HG03378 (cell line): ENCODE data around the gene TCEAL8.
A peak's percentile ranks its signal among the peaks of the same experiment; 100 is the strongest.

Experiments used
- ATAC-seq: cut with Tn5 transposase; IDR thresholded peaks from one replicate; pipeline ENCODE4 v1.9.1; 2021; ENCODE audit warnings: mild to moderate bottlenecking, moderate library complexity; ENCODE audit not compliant: unreplicated experiment

TCEAL8 gene

DNA sequence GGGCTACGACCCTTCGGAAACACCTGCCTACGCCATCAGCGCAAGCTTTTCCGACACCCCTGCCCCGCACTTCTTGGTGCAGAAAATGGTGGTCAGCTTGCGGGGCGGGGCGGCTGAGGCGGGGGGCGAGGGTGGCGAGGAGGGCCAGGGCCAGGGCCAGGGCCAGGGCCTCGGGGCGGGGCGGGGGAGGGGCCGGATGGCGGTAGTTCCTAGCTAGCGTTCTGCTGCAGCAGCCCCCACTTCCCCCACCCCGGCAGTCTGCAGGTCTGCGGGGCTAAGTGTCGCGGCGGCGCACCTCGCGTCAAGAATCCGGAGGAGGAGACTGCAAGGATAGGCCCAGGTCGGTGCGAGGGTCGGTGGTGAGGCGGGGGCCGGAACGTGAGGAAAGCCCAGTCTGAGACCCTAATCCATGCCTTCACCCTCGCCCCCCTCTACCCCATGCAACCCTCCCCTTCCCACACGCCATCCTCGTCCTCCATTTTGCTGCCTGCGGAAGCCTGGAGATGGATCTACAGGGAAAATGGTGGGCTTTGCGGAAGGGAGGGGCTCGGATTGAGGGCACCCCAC lies 39.4 kb downstream of the TCEAL8 start:
- ATAC-seq, result no peak

DNA sequence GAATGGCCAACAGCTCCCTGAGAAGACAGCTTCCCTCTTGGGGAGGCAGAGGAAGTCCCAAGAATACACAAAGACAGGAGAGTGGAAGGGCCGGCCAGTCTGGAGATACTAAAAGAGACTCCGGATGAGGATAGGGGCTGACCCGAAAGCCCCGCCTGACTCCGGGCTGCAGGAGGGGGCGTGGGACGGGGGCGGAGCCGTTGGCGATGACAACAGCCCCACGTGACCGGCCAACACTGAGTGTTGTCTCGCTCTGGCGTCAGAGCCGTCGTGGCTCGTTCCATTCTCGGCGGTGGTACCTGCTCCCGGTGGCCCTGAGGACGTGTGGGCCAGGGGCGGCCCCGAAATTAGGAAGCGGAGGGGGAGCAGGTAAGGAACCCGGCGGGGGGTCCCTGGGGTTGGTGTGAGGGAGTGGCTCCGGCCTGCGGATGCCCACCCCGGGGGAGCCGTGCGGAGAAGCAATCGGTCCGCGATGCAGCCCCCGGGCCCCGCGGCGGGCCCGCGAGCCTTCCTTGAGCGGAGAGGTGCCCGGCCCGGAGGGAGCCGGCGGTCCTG lies 40.0 kb downstream of the TCEAL8 start, which contains the start of gene BEX4:
BEX4 (plus strand) TSS at position 239 of the 555 bp plus-strand sequence. CDS start 1,046 bp downstream, outside the sequence.
- ATAC-seq, result peak; percentile 85

DNA sequence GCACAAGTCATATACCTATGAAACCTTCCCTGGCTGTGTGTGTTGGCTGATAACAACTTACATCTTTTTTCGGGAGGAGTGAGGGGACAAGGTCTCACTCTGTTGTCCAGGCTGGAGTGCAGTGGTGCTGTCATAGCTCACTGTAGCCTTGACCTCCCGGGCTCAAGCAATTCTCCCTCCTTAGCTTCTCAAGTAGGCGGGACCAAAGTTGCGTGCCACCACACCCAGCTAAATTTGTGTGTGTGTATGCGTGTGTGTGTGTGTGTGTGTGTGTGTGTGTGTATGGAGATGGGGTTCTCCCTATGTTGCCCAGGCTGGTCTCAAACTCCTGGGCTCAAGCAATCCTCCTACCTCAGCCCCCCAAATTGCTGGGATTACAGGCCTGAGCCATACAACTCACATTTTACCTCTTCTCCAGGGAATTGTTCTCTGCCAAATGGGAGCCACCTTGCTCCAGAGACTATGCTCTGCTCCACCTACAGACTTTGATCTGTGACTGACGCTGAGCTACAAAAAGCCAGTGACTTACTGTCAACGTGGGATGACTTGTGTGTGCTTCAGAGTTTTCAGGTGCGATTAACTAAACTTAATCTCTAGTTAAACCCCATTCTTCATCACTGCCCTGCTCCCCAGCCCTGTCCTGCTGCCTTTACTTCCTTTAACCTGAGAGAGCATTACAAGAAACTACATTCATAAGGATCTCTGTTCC lies 42.1 kb downstream of the TCEAL8 start:
- no peak for ATAC-seq

DNA sequence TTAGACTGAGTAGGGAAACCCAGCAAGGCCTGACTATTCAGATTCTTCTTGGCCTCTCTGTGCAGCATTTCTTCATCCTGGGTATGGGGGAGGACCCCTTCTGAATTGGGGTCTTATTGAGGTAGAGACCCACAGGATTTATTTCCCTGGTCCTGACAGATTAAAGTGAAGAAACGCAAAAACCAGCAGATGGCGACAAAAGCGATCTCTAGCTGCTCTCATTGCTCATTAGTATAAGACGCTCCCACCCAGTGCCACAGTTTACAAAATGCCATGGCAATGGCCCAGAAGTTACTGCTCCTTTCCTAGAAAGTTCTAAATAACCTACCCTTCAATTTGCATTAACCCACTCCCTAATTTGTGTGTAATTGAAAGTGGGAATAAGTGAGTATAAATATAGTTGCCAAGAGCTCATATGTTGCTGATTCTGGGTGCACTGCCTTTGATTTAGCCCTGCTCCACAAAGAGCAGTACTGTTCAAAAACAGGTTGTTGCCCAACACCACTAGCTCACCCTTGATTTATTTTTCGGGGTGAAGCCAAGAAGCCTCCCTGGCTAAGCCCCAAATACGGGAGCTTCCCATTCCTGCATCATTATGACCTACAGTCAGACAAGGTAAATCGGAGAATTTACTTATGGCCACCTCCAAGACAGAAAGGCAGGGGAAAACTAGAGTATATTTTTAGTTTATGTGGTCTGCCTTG lies 43.8 kb downstream of the TCEAL8 start:
- peak; percentile 43 for ATAC-seq

DNA sequence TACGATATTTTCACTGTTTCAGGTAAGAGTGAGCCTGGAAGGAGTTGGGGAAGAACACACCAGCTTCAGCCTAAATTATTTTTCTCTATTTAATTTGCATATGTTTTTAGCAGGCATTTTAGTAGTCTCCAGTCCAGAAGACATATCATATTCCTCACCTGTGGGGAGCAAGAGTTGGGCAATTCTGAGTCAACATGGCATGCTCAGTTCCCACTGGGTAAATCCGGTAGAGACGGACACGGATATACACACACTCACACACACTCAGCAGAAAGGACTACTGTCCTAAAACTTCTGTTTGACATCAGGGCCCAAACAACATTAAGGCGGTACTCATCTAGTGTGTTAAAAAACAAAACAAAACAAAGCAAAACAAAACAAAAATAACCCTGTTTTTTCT lies 44.9 kb downstream of the TCEAL8 start:
- no peak for ATAC-seq
